Measurements from ENCODE around the gene LRP1.

LRP1 gene

DNA sequence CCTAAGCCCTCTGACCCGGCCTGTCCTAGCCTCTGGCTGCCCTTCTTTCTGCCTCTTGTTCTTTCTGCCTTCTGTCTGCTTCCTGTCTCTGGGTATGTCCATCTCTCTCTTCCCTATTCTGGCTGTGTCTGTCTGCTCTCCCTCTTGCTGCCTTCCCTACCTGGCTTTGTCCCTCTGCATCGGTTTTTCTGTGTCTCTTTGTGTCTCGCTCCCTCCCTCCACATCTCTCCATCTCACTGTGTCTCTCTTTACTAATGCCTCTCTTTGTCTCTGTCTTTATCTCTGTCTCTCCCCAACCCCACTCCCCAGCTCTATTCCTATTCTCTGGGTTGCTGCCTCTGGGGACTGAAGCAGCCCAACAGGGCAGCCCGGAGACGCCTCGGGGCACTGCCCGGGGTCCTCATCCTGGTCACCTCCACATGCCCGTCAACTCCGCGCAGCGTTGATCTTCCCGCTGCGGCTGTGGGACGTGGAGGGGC lies 111.3 kb downstream of the LRP1 start:
- TF ChIP-seq CTCF (IDR thresholded peaks at IDR 0.05; ENCODE audit: low read depth, low read length, missing control alignments) = no peak
- H3K4me3 ChIP-seq (ENCODE audit: low read depth, low read length) = peak overlapping the region; percentile 61
- no peak for DNase-seq (ENCODE audit: low read depth)

DNA sequence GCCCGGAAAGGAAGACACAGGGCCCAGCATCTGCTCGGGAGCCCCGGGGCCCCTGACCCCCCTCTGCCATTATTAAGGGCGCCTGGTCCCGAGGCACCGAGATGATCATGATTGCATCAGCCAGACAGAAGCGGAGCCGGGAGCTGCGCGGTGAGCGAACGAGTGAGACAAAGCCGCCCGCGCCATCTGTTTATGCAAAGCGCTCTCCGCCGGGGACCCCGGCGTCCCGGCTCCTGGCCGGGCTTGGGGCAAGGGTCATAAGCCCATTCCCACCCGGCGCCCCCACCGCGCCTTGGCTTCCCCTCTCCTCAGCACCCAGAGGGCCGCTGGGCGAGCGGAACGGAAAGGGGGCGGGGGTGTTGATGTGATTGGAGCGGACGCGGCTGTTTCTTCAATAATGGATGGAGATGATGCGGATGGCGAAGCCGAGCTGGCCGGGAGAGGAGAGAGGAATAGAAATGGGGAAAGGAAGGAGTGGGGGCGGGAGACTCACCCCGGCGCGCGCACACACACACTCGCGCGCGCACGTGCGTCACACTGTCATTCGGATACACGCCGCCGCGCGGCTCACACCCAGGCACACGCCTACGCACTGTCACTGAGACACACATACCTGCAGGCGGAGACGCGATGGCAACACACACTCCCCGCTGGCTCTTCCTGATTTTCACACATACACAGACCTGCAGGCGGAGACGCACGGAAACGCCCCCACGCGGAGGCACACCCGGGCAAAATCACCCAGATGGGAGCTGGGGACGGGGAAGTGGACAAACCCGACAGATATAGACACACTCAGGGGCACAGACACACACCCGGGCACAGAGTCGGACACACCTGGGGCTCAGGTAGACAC lies 112.0 kb downstream of the LRP1 start:
- TF ChIP-seq CTCF (IDR thresholded peaks at IDR 0.05; ENCODE audit: low read depth, low read length, missing control alignments) = peak; percentile 7
- peak overlapping the region; percentile 61 for H3K4me3 ChIP-seq (ENCODE audit: low read depth, low read length)
- DNase-seq (ENCODE audit: low read depth) = no peak

GRCh38 chr12:57240926-57241401 lies 112.7 kb downstream of the LRP1 start:
- no peak for DNase-seq (ENCODE audit: low read depth)
- TF ChIP-seq CTCF (IDR thresholded peaks at IDR 0.05; ENCODE audit: low read depth, low read length, missing control alignments) = no peak
- H3K4me3 ChIP-seq (ENCODE audit: low read depth, low read length) = peak overlapping the region; percentile 61; the same call in 1 of the 2 replicates

GRCh38 chr12:57241402-57242310 lies 113.4 kb downstream of the LRP1 start:
- no peak for TF ChIP-seq CTCF (IDR thresholded peaks at IDR 0.05; ENCODE audit: low read depth, low read length, missing control alignments)
- H3K4me3 ChIP-seq (ENCODE audit: low read depth, low read length) = no peak overlapping the region
- no peak for DNase-seq (ENCODE audit: low read depth)

GRCh38 chr12:57242329-57242690 lies 114.0 kb downstream of the LRP1 start:
- TF ChIP-seq CTCF (IDR thresholded peaks at IDR 0.05; ENCODE audit: low read depth, low read length, missing control alignments) = no peak
- no peak for DNase-seq (ENCODE audit: low read depth)
- no peak overlapping the region for H3K4me3 ChIP-seq (ENCODE audit: low read depth, low read length)

DNA sequence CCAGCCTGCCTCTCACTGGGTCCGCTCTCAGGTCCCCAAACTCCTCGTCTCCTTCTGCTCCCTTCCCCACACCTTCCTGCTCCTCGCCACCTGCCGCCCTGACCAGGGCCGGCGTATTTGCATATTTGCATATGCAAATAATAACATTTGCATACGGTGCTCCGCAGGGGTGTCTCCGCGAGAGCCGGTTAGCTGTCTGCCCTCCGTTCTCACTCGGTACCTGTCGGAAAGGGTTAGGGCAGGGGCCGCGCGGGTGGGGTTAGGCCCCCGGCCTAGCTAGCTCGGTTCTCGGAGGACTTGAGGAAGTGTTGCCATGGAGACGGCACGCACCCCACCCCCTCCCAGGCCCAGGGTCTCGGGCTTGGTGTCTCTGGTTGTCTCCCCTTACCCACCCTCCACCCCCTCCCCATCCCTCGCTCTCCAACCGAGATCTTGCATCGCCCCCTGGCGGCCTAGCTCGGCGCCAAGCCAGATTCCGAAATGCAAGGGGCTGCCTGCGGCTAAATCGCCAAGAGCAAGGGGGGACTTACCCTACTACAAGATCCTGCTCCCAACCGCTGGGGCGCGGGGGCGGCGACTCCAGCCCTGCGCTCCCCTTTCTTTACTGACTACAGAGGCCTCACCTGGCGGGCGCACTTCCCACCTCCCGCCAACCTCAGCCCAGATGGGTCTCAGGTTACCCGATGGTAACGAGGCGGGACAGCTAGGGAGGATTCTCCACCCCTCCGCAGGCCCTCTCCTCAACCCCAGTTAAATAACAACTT lies 114.6 kb downstream of the LRP1 start:
- peak overlapping the region; percentile 38 for H3K4me3 ChIP-seq (ENCODE audit: low read depth, low read length)
- peak; percentile 77 for TF ChIP-seq CTCF (IDR thresholded peaks at IDR 0.05; ENCODE audit: low read depth, low read length, missing control alignments)
- no peak for DNase-seq (ENCODE audit: low read depth)
